H9 (cell line): ENCODE results near the gene GLB1L3. TPM values are rescaled to one million over a fixed set of nuclear protein-coding genes. Genes with fewer than 3 reads are reported as not detected.

Experiments
- DNase-seq: peaks from one replicate; pipeline ENCODE4 v3.0.0-alpha.2; 2017
- H2AFZ ChIP-seq: one replicate; pipeline ENCODE4 v1.6.1; 2013; ENCODE audit warnings: mild to moderate bottlenecking, low read length, control low read depth, moderate library complexity
- H2AK5ac ChIP-seq: 2 replicates; pipeline ENCODE4 v1.6.1; 2013; ENCODE audit warnings: low read length, control low read depth, mixed read lengths; ENCODE audit not compliant: insufficient read length
- H2BK120ac ChIP-seq: one replicate; pipeline ENCODE4 v1.6.1; 2013; ENCODE audit warnings: low read depth, mild to moderate bottlenecking, low read length, control low read depth, inconsistent platforms; ENCODE audit not compliant: poor library complexity, severe bottlenecking
- H2BK12ac ChIP-seq: 2 replicates; pipeline ENCODE4 v1.6.1; 2013; ENCODE audit warnings: low read length, control low read depth, mixed read lengths, low read depth; ENCODE audit not compliant: insufficient read length
- H2BK15ac ChIP-seq: 2 replicates; pipeline ENCODE4 v1.6.1; 2013; ENCODE audit warnings: low read depth, low read length, control low read depth
- H2BK20ac ChIP-seq: one replicate; pipeline ENCODE4 v1.6.1; 2013; ENCODE audit warnings: low read depth, mild to moderate bottlenecking, low read length, control low read depth, inconsistent platforms; ENCODE audit not compliant: poor library complexity, severe bottlenecking
- H2BK5ac ChIP-seq: 2 replicates; pipeline ENCODE4 v1.6.1; 2013; ENCODE audit warnings: low read length, control low read depth, mixed read lengths; ENCODE audit not compliant: insufficient read length
- H3K14ac ChIP-seq: 2 replicates; pipeline ENCODE4 v1.6.1; 2013; ENCODE audit warnings: low read length, control low read depth; ENCODE audit not compliant: insufficient read depth
- H3K18ac ChIP-seq: 2 replicates; pipeline ENCODE4 v1.6.1; 2013; ENCODE audit warnings: low read depth, mild to moderate bottlenecking, mixed read lengths, low read length, control low read depth; ENCODE audit not compliant: insufficient read length
- H3K23ac ChIP-seq: 2 replicates; pipeline ENCODE4 v1.6.1; 2013; ENCODE audit warnings: low read length, control low read depth, mixed read lengths, low read depth; ENCODE audit not compliant: insufficient read length
- H3K23me2 ChIP-seq: 2 replicates; pipeline ENCODE4 v1.6.1; 2013; ENCODE audit warnings: low read depth, mild to moderate bottlenecking, mixed read lengths, low read length, control low read depth; ENCODE audit not compliant: insufficient read length, poor library complexity, severe bottlenecking
- H3K27ac ChIP-seq: 2 replicates; pipeline ENCODE4 v1.5.1; 2013; ENCODE audit warnings: low read length, control low read depth, mixed read lengths, low read depth; ENCODE audit not compliant: insufficient read length
- H3K27me3 ChIP-seq: 2 replicates; pipeline ENCODE4 v1.6.1; 2013; ENCODE audit warnings: low read length, control low read depth, inconsistent platforms; ENCODE audit not compliant: insufficient read depth
- H3K4ac ChIP-seq: 2 replicates; pipeline ENCODE4 v1.6.1; 2013; ENCODE audit warnings: low read depth, mild to moderate bottlenecking, control low read depth, inconsistent platforms, low read length, moderate library complexity
- H3K4me1 ChIP-seq: 2 replicates; pipeline ENCODE4 v1.6.1; 2013; ENCODE audit warnings: low read length, control low read depth, inconsistent platforms; ENCODE audit not compliant: insufficient read depth
- H3K4me2 ChIP-seq: 2 replicates; pipeline ENCODE4 v1.6.1; 2013; ENCODE audit warnings: low read length, control low read depth, mixed read lengths; ENCODE audit not compliant: insufficient read length, insufficient read depth
- H3K56ac ChIP-seq: 2 replicates; pipeline ENCODE4 v1.6.1; 2013; ENCODE audit warnings: low read depth, mild to moderate bottlenecking, mixed read lengths, low read length, control low read depth; ENCODE audit not compliant: insufficient read length
- H3K79me1 ChIP-seq: 2 replicates; pipeline ENCODE4 v1.6.1; 2013; ENCODE audit warnings: low read depth, mild to moderate bottlenecking, moderate library complexity, low read length, control low read depth, inconsistent platforms; ENCODE audit not compliant: insufficient read depth, poor library complexity, severe bottlenecking
- H3K79me2 ChIP-seq: 2 replicates; pipeline ENCODE4 v1.6.1; 2013; ENCODE audit warnings: low read length, control low read depth, inconsistent platforms; ENCODE audit not compliant: insufficient read depth
- H3K9ac ChIP-seq: 2 replicates; pipeline ENCODE4 v1.6.1; 2013; ENCODE audit warnings: low read length, control low read depth, mixed read lengths; ENCODE audit not compliant: insufficient read length; ENCODE audit errors: extremely low read depth
- H3K9me3 ChIP-seq: one replicate; pipeline ENCODE4 v1.6.1; 2013; ENCODE audit warnings: low read depth, low read length, inconsistent platforms; ENCODE audit not compliant: control insufficient read depth
- H3T11ph ChIP-seq: one replicate; pipeline ENCODE4 v1.6.1; 2013; ENCODE audit warnings: mild to moderate bottlenecking, low read length, control low read depth, inconsistent platforms
- H4K20me1 ChIP-seq: one replicate; pipeline ENCODE4 v1.6.1; 2013; ENCODE audit not compliant: control insufficient read depth, insufficient read length, insufficient read depth
- H4K5ac ChIP-seq: 2 replicates; pipeline ENCODE4 v1.6.1; 2013; ENCODE audit warnings: low read depth, mild to moderate bottlenecking, mixed read lengths, low read length, control low read depth; ENCODE audit not compliant: insufficient read length
- H4K8ac ChIP-seq: replicated peaks from 2 replicates; pipeline ENCODE4 v1.6.1; 2013; ENCODE audit warnings: low read length, control low read depth, mixed read lengths, low read depth; ENCODE audit not compliant: insufficient read length
- H4K91ac ChIP-seq: 2 replicates; pipeline ENCODE4 v1.6.1; 2013; ENCODE audit warnings: low read depth, mild to moderate bottlenecking, moderate library complexity, mixed read lengths, low read length, control low read depth; ENCODE audit not compliant: insufficient read length
- H3K27ac Mint-ChIP-seq, 3 experiments: 2 replicates in 2 of 3; 3 replicates in 1 of 3; pipeline ENCODE4 v1.8.0; 2020 to 2021; ENCODE audit warnings: mixed read lengths in 3 of 3, mild to moderate bottlenecking in 1 of 3, moderate library complexity in 1 of 3
- H3K27me3 Mint-ChIP-seq: 2 replicates; pipeline ENCODE4 v1.8.0; 2021; ENCODE audit warnings: low read depth, mild to moderate bottlenecking, moderate library complexity, mixed read lengths
- H3K36me3 Mint-ChIP-seq, 3 experiments: 2 replicates in 2 of 3; 3 replicates in 1 of 3; pipeline ENCODE4 v1.8.0; 2020 to 2021; ENCODE audit warnings: low read depth in 3 of 3, mixed read lengths in 3 of 3; ENCODE audit not compliant: insufficient read depth in 1 of 3
- H3K4me1 Mint-ChIP-seq, 2 experiments: 2 replicates each; pipeline ENCODE4 v1.8.0; 2020; ENCODE audit warnings: mixed read lengths in 2 of 2
- H3K4me3 Mint-ChIP-seq, 2 experiments: 2 replicates in 1 of 2; 3 replicates in 1 of 2; pipeline ENCODE4 v1.8.0; 2020 to 2021; ENCODE audit warnings: mild to moderate bottlenecking in 2 of 2, mixed read lengths in 2 of 2, moderate library complexity in 1 of 2
- H3K9me3 Mint-ChIP-seq, 2 experiments: 2 replicates in 1 of 2; 3 replicates in 1 of 2; pipeline ENCODE4 v1.8.0; 2020; ENCODE audit warnings: mild to moderate bottlenecking in 2 of 2, mixed read lengths in 2 of 2, moderate library complexity in 1 of 2
- WGBS: extraction: QIAGEN DNeasy Blood & Tissue Kit; methylation state at CpG from one replicate; pipeline ENCODE4 v1.1.7; 2013; ENCODE audit warnings: missing lambda C conversion rate, low lambda C conversion rate, mixed read lengths; ENCODE audit not compliant: insufficient read length; ENCODE audit errors: extremely low coverage; 5-methylcytosine and 5-hydroxymethylcytosine counted together
- total RNA-seq: library from RNA; stranded (reverse); gene quantifications from 2 replicates; pipeline ENCODE4 v1.2.1, GENCODE V29; 2021
- TF ChIP-seq, protein P1 (sequence below): fragments of 200-600 bp; sonication (generic); conservative IDR thresholded peaks from 3 replicates; pipeline ENCODE4 v1.8.0; 2021; ENCODE audit warnings: antibody characterized with exemption, mild to moderate bottlenecking

The GLB1L3 gene
- total RNA-seq, 1 experiment from 2014 or later = 11.2 TPM

- Histone ChIP-seq H2AFZ (no peak overlapping the region), H2BK12ac (no peak overlapping the region), H3K79me1 (no peaks in the 10 kb centered on the region), H3K9me3 (no peaks in the 10 kb centered on the region), H2BK120ac (no peak overlapping the region), H2BK20ac (no peak overlapping the region), H2BK5ac (no peak overlapping the region), H2BK15ac (no peak overlapping the region), H4K91ac (no peak overlapping the region), H4K20me1 (no peaks in the 10 kb centered on the region), H4K8ac (no peak overlapping the region), H3K27me3 (no peaks in the 10 kb centered on the region), H3K27ac (no peak overlapping the region), H2AK5ac (no peak overlapping the region), H4K5ac (no peak overlapping the region), H3K14ac (no peak overlapping the region), H3T11ph (no peak overlapping the region), H3K18ac (no peak overlapping the region), H3K23me2 (peaks cover 3% of the 10 kb centered on the region), H3K4me1 (no peaks in the 10 kb centered on the region), H3K4ac (no peak overlapping the region), H3K9ac (no peak overlapping the region), H3K4me2 (no peak overlapping the region), H3K23ac (no peak overlapping the region), H3K79me2 (no peaks in the 10 kb centered on the region), H3K56ac (no peak overlapping the region)
- no peak overlapping the region; a peak in 1 of 7 replicates for H3K27ac Mint-ChIP-seq
- TF ChIP-seq, protein P1, sequence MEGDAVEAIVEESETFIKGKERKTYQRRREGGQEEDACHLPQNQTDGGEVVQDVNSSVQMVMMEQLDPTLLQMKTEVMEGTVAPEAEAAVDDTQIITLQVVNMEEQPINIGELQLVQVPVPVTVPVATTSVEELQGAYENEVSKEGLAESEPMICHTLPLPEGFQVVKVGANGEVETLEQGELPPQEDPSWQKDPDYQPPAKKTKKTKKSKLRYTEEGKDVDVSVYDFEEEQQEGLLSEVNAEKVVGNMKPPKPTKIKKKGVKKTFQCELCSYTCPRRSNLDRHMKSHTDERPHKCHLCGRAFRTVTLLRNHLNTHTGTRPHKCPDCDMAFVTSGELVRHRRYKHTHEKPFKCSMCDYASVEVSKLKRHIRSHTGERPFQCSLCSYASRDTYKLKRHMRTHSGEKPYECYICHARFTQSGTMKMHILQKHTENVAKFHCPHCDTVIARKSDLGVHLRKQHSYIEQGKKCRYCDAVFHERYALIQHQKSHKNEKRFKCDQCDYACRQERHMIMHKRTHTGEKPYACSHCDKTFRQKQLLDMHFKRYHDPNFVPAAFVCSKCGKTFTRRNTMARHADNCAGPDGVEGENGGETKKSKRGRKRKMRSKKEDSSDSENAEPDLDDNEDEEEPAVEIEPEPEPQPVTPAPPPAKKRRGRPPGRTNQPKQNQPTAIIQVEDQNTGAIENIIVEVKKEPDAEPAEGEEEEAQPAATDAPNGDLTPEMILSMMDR = no peak
- DNase-seq = no peak
- no CpG with 5 or more reads among the region's 11 CpGs for WGBS
- H3K4me1 Mint-ChIP-seq = peaks cover 13 to 16% of the 10 kb centered on the region in 2 experiments
- no peak overlapping the region for H3K4me3 Mint-ChIP-seq
- H3K27me3 Mint-ChIP-seq = no peaks in the 10 kb centered on the region
- no peaks in the 10 kb centered on the region for H3K9me3 Mint-ChIP-seq
- H3K36me3 Mint-ChIP-seq = peaks cover 32 to 47% (median 37%) of the 10 kb centered on the region in 3 experiments; a peak in 6 of 7 replicates
These were observed 19.1 kb upstream of the GLB1L3 start for GRCh38 chr11:134257101-134257500.
